Activated CD4-positive, CD25-positive, alpha-beta regulatory T cell treated with anti-CD3 and anti-CD28 coated beads, Interleukin-2, amount 50 U/mL, for 16 hours (primary cell): ENCODE measurements around the gene FCHSD2.
"Not testable (repeated sequence)": the region's sequence is repeated elsewhere in the genome, so short reads cannot be mapped to it uniquely, and the experiment has no call there.

ENCODE experiments used
- DNase-seq: peaks from one replicate; pipeline ENCODE4 v3.0.0-alpha.2; 2020; ENCODE audit warnings: low read depth, low spot score

The FCHSD2 gene

GRCh38 chr11:72932132-72932570 is 210.0 kb downstream of the FCHSD2 start:
- DNase-seq: no peak

GRCh38 chr11:72930008-72930407 is 212.1 kb downstream of the FCHSD2 start:
- DNase-seq: no peak

GRCh38 chr11:72929256-72929655 is 212.9 kb downstream of the FCHSD2 start:
- DNase-seq: no peak

- DNase-seq: no peak
Observed at GRCh38 chr11:72927380-72927779, 214.7 kb downstream of the FCHSD2 start.

- no peak for DNase-seq
Observed at GRCh38 chr11:72926076-72926475, 216.0 kb downstream of the FCHSD2 start.

- DNase-seq: no peak
Observed at GRCh38 chr11:72925656-72926055, 216.5 kb downstream of the FCHSD2 start.

- no peak for DNase-seq
Observed at GRCh38 chr11:72924568-72925190, 217.4 kb downstream of the FCHSD2 start.

- no peak for DNase-seq
Observed at GRCh38 chr11:72921028-72921716, 220.9 kb downstream of the FCHSD2 start.

- no peak for DNase-seq
Observed at GRCh38 chr11:72920001-72920400, 222.1 kb downstream of the FCHSD2 start.

GRCh38 chr11:72918851-72919250 is 223.3 kb downstream of the FCHSD2 start:
- DNase-seq: no peak

- DNase-seq: no peak
Observed at GRCh38 chr11:72912253-72912652, 229.9 kb downstream of the FCHSD2 start.

GRCh38 chr11:72909558-72910388 is 232.3 kb downstream of the FCHSD2 start:
- not testable (repeated sequence) for DNase-seq

GRCh38 chr11:72908032-72908676 is 234.0 kb downstream of the FCHSD2 start:
- no peak for DNase-seq

GRCh38 chr11:72904016-72904415 is 238.1 kb downstream of the FCHSD2 start:
- no peak for DNase-seq

GRCh38 chr11:72901374-72901773 is 240.7 kb downstream of the FCHSD2 start:
- DNase-seq: no peak

GRCh38 chr11:72900013-72900412 is 242.1 kb downstream of the FCHSD2 start:
- no peak for DNase-seq

GRCh38 chr11:72899238-72899637 is 242.9 kb downstream of the FCHSD2 start:
- no peak for DNase-seq

- no peak for DNase-seq
Observed at GRCh38 chr11:72897506-72897905, 244.6 kb downstream of the FCHSD2 start.

- DNase-seq: no peak
Observed at GRCh38 chr11:72896431-72896830, 245.7 kb downstream of the FCHSD2 start.

GRCh38 chr11:72890881-72891280 is 251.2 kb downstream of the FCHSD2 start:
- DNase-seq: no peak

- no peak for DNase-seq
Observed at GRCh38 chr11:72886619-72887018, 255.5 kb downstream of the FCHSD2 start.
